PC-3 (cell line): ENCODE data around the gene HDAC6.

Experiments
- EZH2 ChIP-seq: fragments of 300-600 bp; sonication (generic); IDR thresholded peaks from one replicate; pipeline ENCODE4 v1.6.1; 2017; ENCODE audit warnings: antibody characterized with exemption, mild to moderate bottlenecking, low read length; ENCODE audit not compliant: unreplicated experiment
- EZH2phosphoT487 ChIP-seq: fragments of 300-600 bp; sonication (generic); IDR thresholded peaks from 2 replicates; pipeline ENCODE4 v1.6.1; 2018; ENCODE audit warnings: mild to moderate bottlenecking, antibody characterized with exemption, low read length, borderline replicate concordance
- TF ChIP-seq, protein P1 (sequence below): fragments of 300-600 bp; sonication (generic); conservative IDR thresholded peaks from 2 replicates; pipeline ENCODE4 v1.5.1; 2017; ENCODE audit warnings: antibody characterized with exemption, low read depth, mild to moderate bottlenecking, low read length

DNA sequence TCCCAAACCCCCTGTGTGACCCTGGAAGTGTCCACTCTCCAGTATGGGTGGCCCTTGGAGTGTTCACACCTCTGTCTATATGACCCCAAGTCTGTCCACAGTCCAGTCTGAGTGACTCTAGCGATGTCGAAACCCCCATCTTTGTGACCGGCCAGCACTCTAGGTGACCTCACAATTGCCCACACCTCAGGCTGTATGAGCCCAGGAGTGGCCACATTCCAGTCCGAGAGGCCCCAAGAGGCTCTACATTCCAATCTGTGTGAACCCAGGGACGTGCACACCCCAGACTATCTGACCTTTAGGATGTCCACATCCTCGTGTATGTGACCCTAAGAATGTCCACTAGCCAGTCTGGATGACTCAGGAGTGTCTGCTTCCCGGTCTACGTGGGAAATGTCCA lies 47.6 kb upstream of the HDAC6 start:
- TF ChIP-seq, protein P1, sequence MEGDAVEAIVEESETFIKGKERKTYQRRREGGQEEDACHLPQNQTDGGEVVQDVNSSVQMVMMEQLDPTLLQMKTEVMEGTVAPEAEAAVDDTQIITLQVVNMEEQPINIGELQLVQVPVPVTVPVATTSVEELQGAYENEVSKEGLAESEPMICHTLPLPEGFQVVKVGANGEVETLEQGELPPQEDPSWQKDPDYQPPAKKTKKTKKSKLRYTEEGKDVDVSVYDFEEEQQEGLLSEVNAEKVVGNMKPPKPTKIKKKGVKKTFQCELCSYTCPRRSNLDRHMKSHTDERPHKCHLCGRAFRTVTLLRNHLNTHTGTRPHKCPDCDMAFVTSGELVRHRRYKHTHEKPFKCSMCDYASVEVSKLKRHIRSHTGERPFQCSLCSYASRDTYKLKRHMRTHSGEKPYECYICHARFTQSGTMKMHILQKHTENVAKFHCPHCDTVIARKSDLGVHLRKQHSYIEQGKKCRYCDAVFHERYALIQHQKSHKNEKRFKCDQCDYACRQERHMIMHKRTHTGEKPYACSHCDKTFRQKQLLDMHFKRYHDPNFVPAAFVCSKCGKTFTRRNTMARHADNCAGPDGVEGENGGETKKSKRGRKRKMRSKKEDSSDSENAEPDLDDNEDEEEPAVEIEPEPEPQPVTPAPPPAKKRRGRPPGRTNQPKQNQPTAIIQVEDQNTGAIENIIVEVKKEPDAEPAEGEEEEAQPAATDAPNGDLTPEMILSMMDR, result no peak
- TF ChIP-seq EZH2phosphoT487, result no peak
- no peak for TF ChIP-seq EZH2
